Panc1 (cell line): ENCODE data around the gene PPFIA1.

Experiments
- CTCF ChIP-seq: fragments of 450-650 bp; IDR thresholded peaks from 2 replicates; pipeline ENCODE4 v1.5.1; 2017; ENCODE audit warnings: mild to moderate bottlenecking
- REST ChIP-seq, 2 experiments: IDR thresholded peaks; 2 replicates each; pipeline ENCODE4 v1.6.1; 2011 to 2012; ENCODE audit warnings: low read depth in 2 of 2, control low read depth in 1 of 2, low read length in 1 of 2, mild to moderate bottlenecking in 1 of 2, moderate library complexity in 1 of 2; ENCODE audit not compliant: insufficient read depth in 1 of 2
- SIN3A ChIP-seq: IDR thresholded peaks from 2 replicates; pipeline ENCODE4 v1.6.1; 2012; ENCODE audit warnings: low read depth, mild to moderate bottlenecking, low read length, moderate library complexity, borderline replicate concordance; ENCODE audit not compliant: insufficient read depth
- TCF7L2 ChIP-seq: IDR thresholded peaks from 2 replicates; pipeline ENCODE4 v1.6.1; 2011; ENCODE audit warnings: mild to moderate bottlenecking, low read depth, low read length, inconsistent platforms

GRCh38 chr11:70413151-70413550 is 142.7 kb downstream of the PPFIA1 start:
- TF ChIP-seq CTCF = no peak
- TF ChIP-seq TCF7L2 = no peak
- TF ChIP-seq REST (IDR thresholded peaks at IDR 0.05; ENCODE audit: insufficient read depth in 1 of 2, low read depth in 2 of 2, low read length in 1 of 2) = no peak
- TF ChIP-seq SIN3A = no peak
